Activated effector memory CD4-positive, alpha-beta T cell treated with Interleukin-2 at 50 U/mL for 16 hours (primary cell): ENCODE results near the gene TFPI.
"Not testable (repeated sequence)": the region's sequence is repeated elsewhere in the genome, so short reads cannot be mapped to it uniquely, and the experiment has no call there.

Source experiments
- DNase-seq: peaks from one replicate; pipeline ENCODE4 v3.0.0-alpha.2; 2020

The TFPI gene

GRCh38 chr2:187552828-187553681, 1.2 kb downstream of the TFPI start:
- no peak for DNase-seq

- no peak for DNase-seq
Measured at GRCh38 chr2:187552381-187552780, 1.9 kb downstream of the TFPI start.

- no peak for DNase-seq
Measured at GRCh38 chr2:187550857-187551256, 3.4 kb downstream of the TFPI start.

- no peak for DNase-seq
Measured at GRCh38 chr2:187549951-187550555, 4.2 kb downstream of the TFPI start.

- DNase-seq: no peak
Measured at GRCh38 chr2:187549193-187549592, 5.0 kb downstream of the TFPI start.

- no peak for DNase-seq
Measured at GRCh38 chr2:187548656-187549055, 5.6 kb downstream of the TFPI start.

- DNase-seq: no peak
Measured at GRCh38 chr2:187547353-187547979, 6.8 kb downstream of the TFPI start.

- no peak for DNase-seq
Measured at GRCh38 chr2:187546762-187547333, 7.4 kb downstream of the TFPI start.

GRCh38 chr2:187545238-187545751, 8.9 kb downstream of the TFPI start:
- no peak for DNase-seq

- no peak for DNase-seq
Measured at GRCh38 chr2:187544371-187545080, 9.7 kb downstream of the TFPI start.

GRCh38 chr2:187543488-187543887, 10.7 kb downstream of the TFPI start:
- no peak for DNase-seq

- no peak for DNase-seq
Measured at GRCh38 chr2:187542123-187542522, 12.1 kb downstream of the TFPI start.

GRCh38 chr2:187541086-187542085, 12.8 kb downstream of the TFPI start:
- DNase-seq: no peak

GRCh38 chr2:187538222-187538621, 16.0 kb downstream of the TFPI start:
- not testable (repeated sequence) for DNase-seq

GRCh38 chr2:187535381-187535780, 18.9 kb downstream of the TFPI start:
- DNase-seq: not testable (repeated sequence)

GRCh38 chr2:187532333-187533120, 21.7 kb downstream of the TFPI start:
- no peak for DNase-seq

GRCh38 chr2:187529977-187530721, 24.1 kb downstream of the TFPI start:
- no peak for DNase-seq

- no peak for DNase-seq
Measured at GRCh38 chr2:187529248-187529976, 24.8 kb downstream of the TFPI start.

- DNase-seq: no peak
Measured at GRCh38 chr2:187528042-187528441, 26.2 kb downstream of the TFPI start.
